Right forelimb (tissue), 1 donor: ENCODE measurements around the gene PNPLA1.

Experiments used
- DNase-seq: peaks from one replicate; pipeline ENCODE4 v3.0.0-alpha.2; 2018

The PNPLA1 gene

DNA sequence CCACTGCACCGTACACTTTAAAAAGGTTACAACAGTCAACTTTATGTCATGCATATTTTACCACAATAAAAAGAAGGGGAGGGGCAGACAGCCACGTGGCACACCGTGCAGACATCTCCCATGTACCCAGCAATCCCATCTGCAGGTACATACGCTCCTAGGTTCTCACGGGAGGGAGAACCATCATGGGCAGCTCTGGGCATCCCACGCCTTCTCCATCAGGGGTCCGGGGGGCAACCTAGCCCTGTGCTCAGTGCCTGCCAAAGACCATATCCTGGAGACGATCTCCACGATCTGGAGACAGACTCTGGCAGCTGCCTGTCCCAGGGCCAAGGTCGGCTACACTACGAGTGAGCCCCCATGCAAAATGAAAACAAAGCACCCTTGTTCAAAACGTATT is 69.3 kb downstream of the PNPLA1 start:
- no peak for DNase-seq

DNA sequence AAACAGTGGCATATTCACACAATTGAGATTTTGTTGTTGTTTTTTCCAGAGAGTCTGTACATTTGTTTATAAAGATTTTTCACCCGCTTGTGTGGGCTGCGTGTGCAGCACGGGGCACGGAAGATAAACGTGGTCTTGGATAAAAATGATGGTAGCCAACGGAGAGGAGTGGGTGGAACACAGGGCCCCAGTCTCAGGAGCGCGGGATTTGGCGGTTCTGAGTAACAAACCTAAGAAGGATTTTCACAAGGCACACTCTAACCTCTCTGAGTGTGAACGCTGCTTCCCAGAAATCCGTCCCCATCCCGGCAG is 70.4 kb downstream of the PNPLA1 start:
- DNase-seq = no peak

DNA sequence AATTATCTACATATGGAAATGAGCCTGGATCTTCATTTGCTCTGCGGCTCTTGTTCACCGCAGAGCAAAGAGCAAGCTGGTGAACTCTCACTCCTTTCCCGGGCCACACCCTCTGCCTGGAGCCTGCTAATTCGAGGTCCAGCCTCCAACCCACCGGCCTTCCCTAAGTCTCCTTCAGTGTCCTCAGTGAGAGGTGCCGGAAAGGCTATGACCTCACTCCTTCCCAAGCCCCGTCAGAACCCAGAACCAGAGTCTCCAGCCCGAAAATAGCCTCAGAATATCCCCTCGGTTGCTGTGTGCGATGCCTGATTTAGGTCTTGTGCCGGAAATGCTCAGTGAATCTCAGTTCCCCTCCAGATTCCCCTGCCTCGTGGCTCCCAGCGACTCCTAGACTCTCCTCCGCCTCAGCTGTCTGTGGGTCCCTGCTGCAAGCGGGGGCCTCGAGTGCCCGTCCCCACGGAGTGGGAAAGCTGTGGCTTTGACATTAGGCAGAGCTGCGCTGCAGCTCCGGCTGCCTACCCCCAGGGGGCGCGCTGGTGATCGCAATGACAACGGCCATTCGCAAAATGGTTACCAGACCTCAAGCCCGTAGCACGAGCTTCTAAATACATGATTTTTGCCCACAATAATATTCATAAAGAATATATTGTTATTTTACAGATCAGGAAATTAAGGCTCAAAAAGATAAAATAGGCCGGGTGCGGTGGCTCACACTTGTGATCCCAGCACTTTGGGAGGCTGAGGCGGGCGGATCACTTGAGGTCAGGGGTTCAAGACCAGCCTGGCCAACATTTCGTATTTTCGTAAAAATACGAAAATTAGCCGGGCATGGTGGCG is 71.0 kb downstream of the PNPLA1 start:
- DNase-seq = peak; percentile 81

DNA sequence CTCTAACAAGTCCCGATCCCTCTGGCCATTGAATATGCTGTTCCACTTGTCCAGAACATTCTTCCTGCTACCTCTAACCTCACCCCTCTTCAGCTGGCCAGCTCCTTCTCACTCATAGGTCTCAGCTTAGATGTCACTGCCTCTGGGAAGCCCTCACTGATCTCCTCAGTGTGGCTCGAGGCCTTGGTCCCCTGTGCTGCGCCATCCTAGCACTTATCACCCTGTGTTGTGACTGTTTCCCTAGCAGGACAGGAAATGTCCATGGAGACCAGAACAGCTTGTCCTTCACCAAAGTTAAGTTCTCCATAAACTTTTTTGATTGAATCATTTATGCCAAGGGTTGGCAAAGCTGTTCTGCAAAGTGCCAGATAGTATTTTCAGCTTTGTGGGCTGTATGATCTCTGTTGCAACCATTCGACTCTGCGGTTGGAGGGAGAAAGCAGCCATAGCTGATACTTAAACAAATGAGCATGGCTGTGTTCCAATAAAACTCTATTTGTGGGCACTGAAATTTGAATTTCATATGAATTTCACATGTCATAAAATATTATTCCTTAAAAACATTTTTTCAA is 73.3 kb downstream of the PNPLA1 start:
- DNase-seq = no peak

DNA sequence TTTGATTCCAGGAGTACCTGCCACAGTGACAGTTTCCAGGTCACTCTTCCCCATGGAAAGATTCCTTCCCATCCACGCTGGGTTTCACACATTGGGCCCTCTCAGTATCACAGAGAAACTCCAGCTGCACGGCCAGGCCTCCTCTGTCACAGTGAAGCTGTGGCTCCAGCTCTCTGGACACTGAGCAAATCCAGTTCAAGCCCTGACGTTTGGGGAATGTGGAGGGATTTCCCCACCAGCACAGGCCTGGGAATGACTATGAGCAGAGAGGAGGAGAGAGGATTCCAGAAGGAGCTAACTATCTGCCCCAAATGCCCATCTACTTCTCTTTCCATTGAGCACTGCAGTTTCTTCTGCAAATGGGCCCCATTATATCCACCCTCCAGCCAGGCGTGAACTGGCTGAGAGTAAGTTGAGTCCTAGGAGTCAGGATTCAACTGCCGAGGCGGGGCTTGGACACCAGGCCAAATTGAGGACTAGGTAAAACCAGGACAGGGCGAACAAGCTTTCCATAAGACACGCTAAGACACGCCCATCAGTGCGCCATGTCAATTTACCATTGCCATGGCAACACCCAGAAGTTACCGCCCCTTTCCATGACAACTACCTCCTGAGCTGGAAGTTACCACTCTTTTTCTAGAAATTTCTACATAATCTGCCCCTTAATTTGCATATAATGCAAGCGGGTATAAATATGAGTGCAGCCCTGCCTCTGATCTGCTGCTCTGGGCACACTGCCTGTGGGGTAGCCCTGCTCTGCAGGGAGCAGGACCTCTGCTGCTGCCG is 76.0 kb downstream of the PNPLA1 start:
- no peak for DNase-seq

DNA sequence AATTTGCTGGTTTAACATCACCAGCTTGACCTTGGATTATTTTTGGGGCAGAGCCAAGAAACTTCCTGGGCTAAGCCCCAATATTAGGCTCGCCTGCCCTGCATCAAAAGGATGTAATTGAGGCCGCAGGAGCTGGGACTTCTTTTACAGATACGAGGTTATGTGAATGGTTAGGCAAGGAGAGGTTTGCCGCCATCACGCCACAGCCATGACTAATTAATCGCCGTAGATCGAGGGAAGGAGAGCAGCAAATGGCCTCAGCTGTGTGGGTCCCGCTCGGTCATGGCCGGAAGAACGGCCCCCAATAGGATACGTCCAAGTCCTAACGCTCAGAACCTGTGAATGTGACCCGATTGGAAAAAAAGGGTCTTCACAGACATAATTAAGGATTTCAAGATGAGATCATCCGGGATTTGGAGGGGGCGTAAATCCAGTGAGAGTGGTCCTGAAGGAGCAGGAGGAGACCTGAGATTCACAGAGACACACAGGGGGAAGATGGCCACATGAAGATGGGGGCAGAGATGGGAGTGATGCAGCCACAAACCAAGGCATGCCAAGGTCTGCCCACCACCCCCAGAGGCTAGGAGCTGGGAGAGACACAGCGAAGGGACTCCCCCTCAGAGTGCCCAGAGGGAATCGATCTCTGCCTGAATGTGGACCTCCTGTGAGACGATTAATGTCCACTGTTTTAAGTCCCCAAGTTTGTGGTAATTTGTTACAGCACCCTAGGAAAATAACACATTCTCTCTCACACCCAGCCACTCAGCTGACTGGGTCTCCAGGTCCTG is 76.8 kb downstream of the PNPLA1 start:
- no peak for DNase-seq

DNA sequence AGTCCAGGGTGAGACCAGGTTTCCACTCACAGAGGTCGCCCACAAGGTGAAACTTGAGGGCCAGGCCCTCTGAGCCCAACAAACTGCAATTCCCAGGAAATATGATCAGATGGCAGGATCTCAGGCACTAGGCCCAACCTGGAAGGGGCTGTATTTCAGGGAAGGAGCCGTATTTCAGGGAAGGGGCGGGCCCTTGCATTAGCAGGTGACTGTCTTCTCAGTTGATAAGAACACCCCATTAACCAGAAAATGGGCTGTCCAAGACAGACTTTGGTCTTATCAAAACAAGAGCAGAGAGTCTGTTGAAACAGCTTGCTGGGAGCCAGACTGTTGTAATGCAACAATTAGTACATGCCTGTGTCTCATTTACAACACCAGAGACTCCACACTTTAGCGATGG is 77.8 kb downstream of the PNPLA1 start:
- no peak for DNase-seq

DNA sequence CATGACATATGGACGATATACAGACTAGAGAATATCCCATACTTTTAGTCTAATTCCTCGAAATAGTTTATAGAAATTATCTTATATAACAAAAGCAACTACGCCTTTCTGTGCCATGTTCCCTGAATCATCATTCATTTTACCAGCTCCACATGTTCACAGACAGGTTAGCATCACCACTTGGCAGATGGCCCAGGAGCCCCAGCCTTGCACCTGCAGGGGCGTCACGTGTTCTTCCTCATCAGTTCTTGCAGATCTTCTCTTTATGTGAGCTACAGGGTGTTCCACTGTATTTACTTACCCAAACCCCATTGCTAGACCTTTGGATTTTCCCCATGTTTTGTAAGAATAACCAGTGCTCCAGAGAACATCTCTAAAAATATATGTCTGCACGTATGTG is 79.4 kb downstream of the PNPLA1 start:
- no peak for DNase-seq

DNA sequence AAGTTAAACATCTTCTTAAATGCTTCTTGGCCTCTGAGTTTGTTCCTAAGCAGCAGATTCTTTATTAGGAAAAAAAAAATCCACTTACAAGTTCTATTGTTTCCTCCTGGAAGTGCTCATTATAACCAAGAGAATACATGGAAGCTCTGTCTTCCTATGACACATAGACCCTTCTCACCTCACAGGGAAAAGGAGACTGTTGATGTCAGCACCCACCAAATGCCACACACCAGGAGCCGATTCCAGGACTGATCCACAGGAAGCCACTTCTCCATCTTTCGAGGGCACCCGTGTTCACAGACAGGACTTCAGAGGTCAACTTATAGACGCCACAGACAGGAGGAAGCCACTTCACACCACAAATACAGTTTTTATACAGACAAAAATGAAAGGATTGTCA is 80.2 kb downstream of the PNPLA1 start:
- no peak for DNase-seq

DNA sequence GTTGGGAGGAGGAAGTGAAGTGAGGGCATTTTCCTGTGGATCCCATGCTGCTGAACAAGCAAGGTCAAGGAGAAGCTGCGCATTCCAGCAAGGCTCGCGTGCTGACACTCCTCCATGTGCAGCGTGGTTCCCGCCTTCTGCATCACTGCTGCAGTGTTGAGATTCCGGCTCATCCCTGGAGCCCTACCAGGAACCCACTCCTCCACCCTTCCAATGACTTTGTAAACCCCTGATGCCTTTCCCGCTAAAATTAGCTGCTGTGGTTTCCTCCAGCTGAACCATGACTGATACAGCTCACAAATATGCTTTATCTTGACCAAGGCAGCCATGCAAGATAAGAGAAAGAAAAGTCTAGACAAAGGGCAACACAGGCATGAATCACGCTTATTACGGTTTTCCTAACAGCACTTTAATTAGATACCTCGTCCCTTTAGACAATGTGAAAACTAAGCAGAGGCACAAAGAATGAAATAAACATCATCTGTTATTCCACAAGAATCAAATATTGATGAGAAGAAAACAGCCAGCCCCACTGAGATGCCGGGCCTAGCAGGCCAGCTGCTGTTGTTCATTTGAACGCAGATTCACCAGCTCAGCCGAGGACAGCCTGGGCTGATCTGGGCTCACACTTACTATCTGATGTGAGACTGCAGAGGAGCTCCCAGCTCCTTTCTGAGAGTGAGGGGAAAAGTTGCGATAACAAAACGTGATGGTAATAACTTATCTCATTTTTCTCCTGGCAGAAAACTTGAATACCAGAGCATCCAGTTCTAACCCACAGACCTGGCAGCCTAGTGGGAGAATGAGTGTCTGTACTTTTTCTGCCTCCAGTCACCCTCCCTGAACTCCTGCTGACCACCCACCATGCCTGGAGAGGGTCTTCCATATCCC is 81.1 kb downstream of the PNPLA1 start:
- DNase-seq = no peak

DNA sequence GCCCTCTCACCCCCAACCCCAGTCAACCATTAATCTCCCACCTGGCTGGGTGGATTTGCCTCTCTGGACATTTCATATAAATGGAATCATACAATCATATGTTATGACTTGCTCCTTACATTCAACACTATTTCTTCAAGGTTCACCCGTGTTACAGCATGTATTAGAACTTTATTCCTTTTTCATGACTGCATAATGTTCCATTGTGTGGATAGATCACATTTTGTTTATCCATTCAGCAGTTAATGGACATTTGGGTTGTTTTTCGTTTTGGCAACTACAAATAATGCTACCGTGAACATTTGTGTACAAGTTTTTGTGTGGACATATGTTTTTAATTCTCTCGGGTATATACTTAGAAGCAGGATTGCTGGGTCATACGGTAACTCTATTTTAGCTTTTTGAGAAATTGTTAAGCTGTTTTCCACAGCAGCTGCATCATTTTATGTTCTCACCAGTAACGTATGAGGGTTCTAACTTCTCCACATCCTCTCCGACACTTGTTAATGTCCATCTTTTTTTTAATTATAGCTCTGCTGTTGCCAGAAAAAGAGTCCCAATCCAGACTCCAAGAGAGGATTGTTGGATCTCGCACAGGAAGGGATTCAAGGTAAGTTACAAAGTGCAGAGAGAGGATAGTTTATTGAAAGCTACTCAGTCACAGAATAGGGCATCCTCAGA is 82.8 kb downstream of the PNPLA1 start:
- DNase-seq = no peak

DNA sequence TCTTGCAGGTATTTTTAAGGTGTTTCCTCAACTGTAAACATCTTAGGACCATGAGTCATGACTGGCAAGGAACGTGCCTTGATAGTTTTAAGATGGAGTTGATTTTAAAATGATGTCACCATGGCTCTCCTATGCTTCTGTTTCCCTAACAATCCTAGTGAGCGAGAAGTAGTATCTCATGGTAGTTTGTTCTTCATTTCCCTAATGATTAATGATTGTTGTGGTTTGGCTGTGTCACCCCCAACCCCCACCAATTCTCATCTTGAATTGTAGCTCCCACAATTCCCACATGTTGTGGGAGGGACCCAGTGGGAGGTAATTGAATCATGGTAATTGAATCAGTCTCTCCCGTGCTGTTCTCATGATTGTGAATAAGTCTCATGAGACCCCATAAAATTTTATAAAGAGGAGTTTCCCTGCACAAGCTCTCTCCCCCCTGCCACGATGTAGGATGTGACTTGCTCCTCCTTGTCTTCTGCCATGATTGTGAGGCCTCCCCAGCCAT is 83.6 kb downstream of the PNPLA1 start:
- no peak for DNase-seq

DNA sequence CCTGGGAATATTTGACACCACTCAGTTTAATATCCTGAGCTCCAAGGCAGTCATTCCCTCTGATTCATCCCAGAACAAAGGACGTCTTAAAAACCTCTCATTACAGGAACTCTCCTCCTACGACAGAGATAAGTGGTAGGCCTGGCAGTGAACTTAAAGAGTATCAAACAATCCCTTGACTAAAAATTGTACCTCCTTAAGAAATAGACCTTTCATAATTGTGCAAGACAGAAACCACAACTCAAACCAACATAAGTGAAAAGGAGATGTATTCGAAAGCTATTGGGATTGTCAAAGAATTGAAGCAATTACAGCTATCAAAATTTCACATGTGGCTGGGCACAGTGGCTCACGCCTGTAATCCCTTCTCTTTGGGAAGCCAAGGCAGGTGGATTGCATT is 86.0 kb downstream of the PNPLA1 start:
- no peak for DNase-seq

DNA sequence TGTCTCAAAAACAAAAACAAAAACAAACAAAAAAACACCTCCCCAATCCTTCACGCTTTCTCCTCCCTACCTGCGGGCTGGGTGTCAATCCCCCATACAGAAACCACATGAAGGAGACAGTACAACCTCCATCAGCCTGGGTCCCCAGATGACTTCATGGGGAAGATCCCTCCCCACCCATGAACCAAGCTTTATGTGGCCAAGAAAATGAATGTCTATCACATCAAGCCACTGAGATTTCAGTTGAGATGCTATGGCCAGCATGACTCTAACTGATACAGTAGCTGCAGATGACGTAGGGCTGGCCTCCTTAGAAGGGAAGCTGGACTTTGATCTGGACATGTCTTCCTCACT is 88.0 kb downstream of the PNPLA1 start:
- no peak for DNase-seq
